B cell (primary cell): ENCODE results near the gene GPR35. TPM values are rescaled to one million over a fixed set of nuclear protein-coding genes. Genes with fewer than 3 reads are reported as not detected.

Experiments used
- ATAC-seq: fragments of 200-7000 bp; cut with Tn5 transposase; one replicate; pipeline ENCODE4 v1.10.0; 2021; ENCODE audit warnings: low read depth, mild to moderate bottlenecking, moderate number of reproducible peaks, moderate library complexity
- CTCF ChIA-PET: fragments of 350-600 bp; sonication (Branson Sonifier 250); formaldehyde crosslinking; loops from one replicate; lab custom pipeline; 2021; ENCODE audit warnings: antibody characterized with exemption, inconsistent platforms; lab: Charles Lee
- POLR2A ChIA-PET: fragments of 350-600 bp; sonication (Branson Sonifier 250); formaldehyde crosslinking; loops from one replicate; lab custom pipeline; 2021; ENCODE audit warnings: antibody characterized with exemption; lab: Charles Lee
- DNase-seq: peaks from one replicate; pipeline ENCODE4 v3.0.0; 2013
- H2AFZ ChIP-seq: 2 replicates; pipeline ENCODE4 v1.6.1; 2012; ENCODE audit warnings: mild to moderate bottlenecking, low read depth, low read length; ENCODE audit not compliant: insufficient read depth, poor library complexity, severe bottlenecking
- H3K27ac ChIP-seq, 2 donors: 1 replicate in 1 of 2; 2 replicates in 1 of 2; pipeline ENCODE4 v1.5.1; 2012 to 2013; ENCODE audit warnings: low read length in 2 of 2, mild to moderate bottlenecking in 2 of 2, moderate library complexity in 1 of 2
- H3K27me3 ChIP-seq, 4 experiments: fragments of 200-600 bp in 1 of 4; sonication (generic) in 1 of 4; replicated peaks in 1 of 4; 1 replicate in 2 of 4; 2 replicates in 2 of 4; pipeline versions ENCODE4 v1.6.1 to v1.7.0; 2013 to 2016; ENCODE audit warnings: low read length in 3 of 4, mild to moderate bottlenecking in 2 of 4, mixed read lengths in 1 of 4, moderate library complexity in 1 of 4; ENCODE audit not compliant: insufficient read depth in 4 of 4, control insufficient read depth in 3 of 4; ENCODE audit errors: control extremely low read depth in 1 of 4
- H3K36me3 ChIP-seq, 2 experiments: replicated peaks in 1 of 2; 1 replicate in 1 of 2; 2 replicates in 1 of 2; pipeline versions ENCODE4 v1.6.1 to v1.7.1; 2013; ENCODE audit warnings: low read length in 1 of 2; ENCODE audit not compliant: insufficient read depth in 2 of 2, control insufficient read depth in 1 of 2; ENCODE audit errors: control extremely low read depth in 1 of 2, extremely low read depth in 1 of 2
- H3K4me1 ChIP-seq, 2 donors: fragments of 200-600 bp in 1 of 2; sonication (generic) in 1 of 2; 1 replicate in 1 of 2; 2 replicates in 1 of 2; pipeline versions ENCODE4 v1.5.1 to v1.6.1; 2013 to 2017; ENCODE audit warnings: low read length in 2 of 2; ENCODE audit not compliant: control insufficient read depth in 2 of 2, insufficient read depth in 2 of 2
- H3K4me2 ChIP-seq: replicated peaks from 2 replicates; pipeline ENCODE3; 2012; ENCODE audit warnings: mild to moderate bottlenecking, low read depth, low read length; ENCODE audit not compliant: poor library complexity, severe bottlenecking
- H3K4me3 ChIP-seq, 5 experiments: fragments of 200-600 bp in 1 of 5; sonication (generic) in 1 of 5; 1 replicate in 3 of 5; 2 replicates in 2 of 5; pipeline versions ENCODE4 v1.5.1 to v1.7.0; 2011 to 2016; ENCODE audit warnings: low read length in 4 of 5, mild to moderate bottlenecking in 4 of 5, low read depth in 2 of 5, control low read depth in 1 of 5, moderate library complexity in 1 of 5; ENCODE audit not compliant: insufficient read depth in 1 of 5; ENCODE audit errors: control extremely low read depth in 1 of 5, extremely low read depth in 1 of 5
- H3K79me2 ChIP-seq: fragments of 200-600 bp; sonication (generic); one replicate; pipeline ENCODE4 v1.6.0; 2016; ENCODE audit warnings: low read length; ENCODE audit not compliant: control insufficient read depth, insufficient read depth
- H3K9ac ChIP-seq: fragments of 200-600 bp; sonication (generic); 2 replicates; pipeline ENCODE4 v1.6.1; 2017; ENCODE audit warnings: mild to moderate bottlenecking, low read length, moderate library complexity
- H3K9me3 ChIP-seq, 3 donors: one replicate each; pipeline versions ENCODE4 v1.6.1 to v1.7.1; 2013; ENCODE audit warnings: low read length in 2 of 3; ENCODE audit not compliant: control insufficient read depth in 2 of 3, insufficient read depth in 1 of 3; ENCODE audit errors: control extremely low read depth in 1 of 3
- H4K20me1 ChIP-seq: 2 replicates; pipeline ENCODE4 v1.6.0; 2012; ENCODE audit warnings: mild to moderate bottlenecking, low read length; ENCODE audit not compliant: insufficient read depth, control insufficient read depth, poor library complexity, severe bottlenecking
- H3K27ac Mint-ChIP-seq: one replicate; pipeline ENCODE4 v1.8.0; 2021; ENCODE audit warnings: mixed read lengths
- H3K27me3 Mint-ChIP-seq: one replicate; pipeline ENCODE4 v1.8.0; 2021; ENCODE audit warnings: mixed read lengths
- H3K4me1 Mint-ChIP-seq: one replicate; pipeline ENCODE4 v1.8.0; 2021; ENCODE audit warnings: mixed read lengths
- H3K4me3 Mint-ChIP-seq: one replicate; pipeline ENCODE4 v1.8.0; 2021; ENCODE audit warnings: mixed read lengths
- H3K9me3 Mint-ChIP-seq: one replicate; pipeline ENCODE4 v1.8.0; 2022; ENCODE audit warnings: mixed read lengths; ENCODE audit not compliant: insufficient read depth
- CTCF ChIP-seq: fragments of 200-600 bp; IDR thresholded peaks from one replicate; pipeline ENCODE4 v1.8.0; 2022; ENCODE audit warnings: antibody characterized with exemption, mild to moderate bottlenecking
- EZH2 ChIP-seq: IDR thresholded peaks from 2 replicates; pipeline ENCODE4 v1.6.1; 2012; ENCODE audit warnings: borderline replicate concordance, low read depth, mild to moderate bottlenecking, moderate library complexity, low read length; ENCODE audit not compliant: insufficient read depth, poor library complexity, severe bottlenecking
- WGBS: methylation state at CpG from one replicate; pipeline ENCODE4 v1.1.5; 2013; ENCODE audit warnings: missing lambda C conversion rate; ENCODE audit not compliant: insufficient coverage; 5-methylcytosine and 5-hydroxymethylcytosine counted together
- intact Hi-C: fragments of 100-400 bp; cut with micrococcal nuclease; formaldehyde crosslinking; loops from one replicate; pipeline ENCODE4 v1.10.0; 2022
- polyA plus RNA-seq: library from polyadenylated mRNA; depleted of rRNA; stranded (reverse); fragments of >200 nt; gene quantifications from 2 replicates; pipeline ENCODE4 v1.2.3, GENCODE V29; 2012
- total RNA-seq, 2 donors: library from RNA; stranded (reverse); fragments of 120-200 nt in 1 of 2; gene quantifications; 1 replicate in 1 of 2; 2 replicates in 1 of 2; pipeline versions ENCODE4 v1.2.3 to v1.2.4, GENCODE V29; 2013 to 2022

GPR35 gene
- total and polyA plus RNA-seq, 2 donors (not counting 1 experiment from before 2014, with no cell fraction given): 1.8 to 9.6 TPM

GRCh38 chr2:240626531-240627300 is 1.4 kb downstream of the GPR35 start:
- Mint-ChIP-seq H3K27me3 (peaks cover 12% of the 10 kb centered on the region), H3K4me1 (peaks cover 7% of the 10 kb centered on the region)

More at GRCh38 chr2:240626531-240627300, 1.4 kb downstream of the GPR35 start:
- H3K4me3 Mint-ChIP-seq: no peak overlapping the region
- TF ChIP-seq CTCF (no peak), EZH2 (no peak)
- ATAC-seq (no peak), DNase-seq (no peak)
- ChIA-PET CTCF (interaction anchor here (0.5 kb wide), 1 partner anchor 1090 kb away, joined by 3 read pairs; no protein-coding TSS in a partner anchor), POLR2A (no interaction called here)
- no peak overlapping the region for H3K4me2 ChIP-seq
- no peak overlapping the region for H3K9ac ChIP-seq
- H3K36me3 ChIP-seq: no peaks in the 10 kb centered on the region
- no peaks in the 10 kb centered on the region for H3K79me2 ChIP-seq
- peaks cover 0 to 10% (median 3%) of the 10 kb centered on the region in 4 experiments for H3K27me3 ChIP-seq
- H3K27ac Mint-ChIP-seq: no peak overlapping the region
- H3K27ac ChIP-seq: no peak overlapping the region
- H3K9me3 ChIP-seq: peaks cover 0 to 3% (median 0%) of the 10 kb centered on the region in 3 donors
- intact Hi-C loops: no loop called here
- no peak overlapping the region for H2AFZ ChIP-seq
- H3K4me3 ChIP-seq: no peak overlapping the region
- H3K4me1 ChIP-seq: peaks cover 27 to 29% of the 10 kb centered on the region in 2 donors
- H4K20me1 ChIP-seq: no peaks in the 10 kb centered on the region
- no peaks in the 10 kb centered on the region for H3K9me3 Mint-ChIP-seq
- WGBS: 25% methylated on average over 21 of the region's 21 CpGs
